GM19395 (cell line): ENCODE data around the gene FAM98C.

ENCODE experiments used
- ATAC-seq: cut with Tn5 transposase; IDR thresholded peaks from one replicate; pipeline ENCODE4 v1.9.1; 2021; ENCODE audit warnings: mild to moderate bottlenecking, moderate library complexity; ENCODE audit not compliant: unreplicated experiment

Gene FAM98C

DNA sequence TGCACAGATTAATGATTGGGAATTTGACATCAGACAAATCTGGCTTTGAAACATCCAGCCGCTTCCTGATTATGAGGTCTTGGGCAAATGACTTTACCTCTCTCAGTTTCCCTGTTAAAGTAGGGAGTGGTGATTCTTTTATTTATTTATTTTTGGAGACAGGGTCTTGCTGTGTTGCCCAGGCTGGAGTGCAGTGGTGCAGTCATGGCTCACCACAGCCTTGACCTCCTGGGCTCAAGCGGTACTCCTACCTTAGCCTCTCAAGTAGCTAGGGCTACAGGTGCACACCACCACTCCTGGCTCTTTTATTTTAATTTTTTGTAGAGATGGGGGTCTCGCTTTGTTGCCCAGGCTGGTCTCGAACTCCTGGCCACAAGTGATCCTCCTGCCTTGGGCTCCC, 25.8 kb upstream of the FAM98C start:
- no peak for ATAC-seq

DNA sequence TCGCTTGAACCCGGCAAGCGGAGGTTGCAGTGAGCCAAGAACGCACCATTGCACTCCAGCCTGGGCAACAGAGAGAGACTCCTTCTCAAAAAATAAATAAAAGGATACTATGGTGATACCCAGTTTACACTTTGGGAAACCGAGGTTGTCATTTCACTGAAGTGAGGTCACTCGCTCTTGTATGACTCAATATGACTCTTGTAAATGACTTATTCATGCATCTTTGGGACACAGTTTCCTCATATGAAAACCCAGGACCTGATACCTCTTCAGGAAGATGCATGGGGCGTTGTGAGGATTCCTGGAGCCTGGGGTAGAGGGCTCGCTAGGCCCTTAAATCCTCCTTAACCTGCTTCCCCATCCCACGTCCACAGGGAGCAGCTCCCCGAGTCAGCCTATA, 24.0 kb upstream of the FAM98C start:
- no peak for ATAC-seq

GRCh38 chr19:38381138-38381537, 21.8 kb upstream of the FAM98C start:
- ATAC-seq = no peak

DNA sequence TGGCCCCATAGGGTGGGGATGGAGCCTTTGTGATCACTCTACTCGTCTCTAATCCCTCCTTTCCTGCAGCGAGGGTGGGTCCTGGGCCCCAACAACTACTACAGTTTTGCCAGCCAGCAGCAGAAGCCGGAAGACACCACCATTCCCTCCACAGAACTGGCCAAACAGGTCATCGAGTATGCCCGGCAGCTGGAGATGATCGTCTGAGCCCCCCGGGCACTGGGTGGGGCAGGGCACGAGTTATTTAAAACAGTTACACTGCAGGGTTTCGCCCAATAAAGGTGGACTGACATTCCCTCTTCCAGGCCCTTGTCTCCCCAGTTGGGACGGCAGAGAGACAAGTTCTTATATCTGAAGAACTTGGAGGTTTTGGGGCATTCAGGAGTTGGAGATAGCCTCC, 19.7 kb upstream of the FAM98C start:
- ATAC-seq = no peak

- no peak for ATAC-seq
Measured at GRCh38 chr19:38383743-38384142, 19.1 kb upstream of the FAM98C start.

GRCh38 chr19:38384209-38385027, 18.5 kb upstream of the FAM98C start:
- no peak for ATAC-seq

DNA sequence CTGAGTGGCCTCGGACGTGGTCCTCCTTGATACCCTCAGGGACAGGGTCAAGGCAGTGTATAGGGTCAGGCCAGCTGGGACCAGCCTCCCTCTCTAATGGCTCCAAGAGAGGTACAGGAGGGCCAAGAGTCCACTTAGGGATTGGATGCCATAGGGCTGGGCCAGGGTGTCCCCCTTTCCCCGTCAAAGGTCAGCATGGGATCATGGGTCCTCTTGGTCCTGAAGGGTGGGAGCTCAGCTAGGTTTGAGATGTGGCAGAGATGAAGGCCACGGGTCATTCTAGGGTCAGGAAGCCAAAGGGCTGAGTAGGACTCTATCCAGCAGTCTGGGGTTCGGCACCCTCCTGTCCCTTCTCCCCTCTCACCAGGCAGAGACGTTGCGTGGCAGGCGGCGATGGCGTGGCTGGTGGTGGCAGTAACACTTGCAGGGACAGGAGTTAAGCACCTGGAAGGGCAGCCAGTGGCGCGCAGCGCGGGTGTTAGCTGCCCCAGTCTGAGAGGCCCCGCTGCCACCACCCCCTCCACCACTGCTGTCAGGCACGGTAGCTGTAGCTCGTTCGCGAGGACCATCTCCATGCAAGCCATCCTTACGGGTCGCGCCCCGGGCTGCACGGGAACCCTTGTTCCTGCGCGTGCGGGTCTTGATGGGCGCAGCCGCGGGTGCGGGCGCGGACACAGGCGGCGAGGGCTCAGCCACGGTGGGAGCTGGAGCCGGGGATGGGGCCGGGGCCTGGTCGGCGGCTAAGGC, 17.7 kb upstream of the FAM98C start:
- no peak for ATAC-seq

GRCh38 chr19:38385804-38386257, 17.1 kb upstream of the FAM98C start:
- no peak for ATAC-seq

- ATAC-seq = no peak
Measured at GRCh38 chr19:38386300-38386970, 16.5 kb upstream of the FAM98C start.

DNA sequence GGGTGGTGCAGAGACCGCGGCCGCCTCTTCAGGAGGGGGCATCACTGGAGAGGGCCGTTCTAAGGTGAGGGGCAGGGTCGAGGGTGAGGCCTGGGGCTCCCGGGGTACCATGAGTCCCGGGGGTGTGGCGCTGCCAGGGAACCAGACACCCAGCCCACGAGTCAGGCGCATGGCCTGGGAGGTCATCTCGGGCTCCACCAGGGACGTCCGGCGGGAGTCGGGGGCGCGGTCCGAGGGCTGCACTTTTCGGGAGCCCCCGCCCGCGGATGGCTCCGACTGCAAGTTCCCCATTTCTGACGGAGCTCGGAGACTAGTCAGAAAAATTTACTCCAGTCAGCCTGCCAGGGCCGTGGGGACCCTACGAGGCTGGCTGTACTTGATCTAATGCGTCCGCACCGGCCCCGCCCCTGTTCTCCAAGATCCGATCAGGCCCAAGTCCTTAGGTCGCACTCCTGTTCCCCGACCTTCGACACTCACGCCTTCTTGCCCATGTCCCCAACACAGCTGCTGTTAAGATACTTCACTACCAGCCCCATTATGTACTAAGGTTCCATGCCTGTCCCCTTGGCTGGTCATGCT, 15.8 kb upstream of the FAM98C start:
- ATAC-seq = no peak

DNA sequence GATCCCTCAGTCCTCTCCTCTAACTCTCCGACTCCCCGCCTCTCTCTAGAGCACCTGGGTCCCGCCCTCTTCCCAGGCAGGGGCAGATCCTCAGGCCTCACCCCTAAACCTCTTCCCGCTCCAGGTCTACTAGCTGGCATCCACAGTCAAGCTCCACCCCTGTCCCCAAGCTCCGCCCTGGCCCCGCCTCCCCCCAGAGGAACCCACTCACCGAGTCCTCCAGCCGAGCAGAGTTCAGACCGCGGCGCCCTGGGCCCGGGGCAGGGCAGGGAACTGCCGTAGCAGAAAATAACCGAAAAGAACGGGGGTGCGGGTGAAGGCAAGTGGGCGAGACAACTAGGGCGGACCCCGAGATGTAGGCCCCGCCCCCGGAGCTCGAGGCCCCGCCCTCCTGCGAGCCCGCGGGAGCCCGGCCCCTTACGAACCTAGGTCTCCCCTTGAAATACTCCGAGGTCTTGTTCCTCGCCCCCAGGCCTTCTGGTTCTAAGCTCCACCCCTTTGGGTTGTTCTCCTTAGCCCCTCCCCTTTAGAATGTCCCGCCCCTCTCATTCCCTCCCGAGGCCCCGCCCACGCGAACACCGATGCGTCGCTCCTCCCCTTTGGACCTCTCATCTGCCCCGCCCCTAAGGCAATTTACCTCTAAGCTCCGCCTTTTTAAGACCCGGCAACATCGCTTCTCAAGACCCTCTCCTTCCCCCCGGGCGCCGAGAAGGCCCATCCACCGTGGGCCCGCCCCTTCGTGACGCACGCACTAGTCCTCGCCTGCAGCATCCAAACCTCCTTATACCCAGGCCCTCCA, 15.1 kb upstream of the FAM98C start, which contains the start of gene GGN:
Gene GGN (minus strand): TSS at position 485 of the 799 bp plus-strand sequence. CDS start 773 bp downstream, outside the sequence.
- ATAC-seq = no peak

GRCh38 chr19:38388349-38389100, 14.4 kb upstream of the FAM98C start, which contains the start of gene SPRED3:
SPRED3 (plus strand) TSS chr19:38388697; CDS start chr19:38390303, 1,606 bp downstream.
- ATAC-seq = no peak

GRCh38 chr19:38389101-38389925, 13.6 kb upstream of the FAM98C start:
- no peak for ATAC-seq

DNA sequence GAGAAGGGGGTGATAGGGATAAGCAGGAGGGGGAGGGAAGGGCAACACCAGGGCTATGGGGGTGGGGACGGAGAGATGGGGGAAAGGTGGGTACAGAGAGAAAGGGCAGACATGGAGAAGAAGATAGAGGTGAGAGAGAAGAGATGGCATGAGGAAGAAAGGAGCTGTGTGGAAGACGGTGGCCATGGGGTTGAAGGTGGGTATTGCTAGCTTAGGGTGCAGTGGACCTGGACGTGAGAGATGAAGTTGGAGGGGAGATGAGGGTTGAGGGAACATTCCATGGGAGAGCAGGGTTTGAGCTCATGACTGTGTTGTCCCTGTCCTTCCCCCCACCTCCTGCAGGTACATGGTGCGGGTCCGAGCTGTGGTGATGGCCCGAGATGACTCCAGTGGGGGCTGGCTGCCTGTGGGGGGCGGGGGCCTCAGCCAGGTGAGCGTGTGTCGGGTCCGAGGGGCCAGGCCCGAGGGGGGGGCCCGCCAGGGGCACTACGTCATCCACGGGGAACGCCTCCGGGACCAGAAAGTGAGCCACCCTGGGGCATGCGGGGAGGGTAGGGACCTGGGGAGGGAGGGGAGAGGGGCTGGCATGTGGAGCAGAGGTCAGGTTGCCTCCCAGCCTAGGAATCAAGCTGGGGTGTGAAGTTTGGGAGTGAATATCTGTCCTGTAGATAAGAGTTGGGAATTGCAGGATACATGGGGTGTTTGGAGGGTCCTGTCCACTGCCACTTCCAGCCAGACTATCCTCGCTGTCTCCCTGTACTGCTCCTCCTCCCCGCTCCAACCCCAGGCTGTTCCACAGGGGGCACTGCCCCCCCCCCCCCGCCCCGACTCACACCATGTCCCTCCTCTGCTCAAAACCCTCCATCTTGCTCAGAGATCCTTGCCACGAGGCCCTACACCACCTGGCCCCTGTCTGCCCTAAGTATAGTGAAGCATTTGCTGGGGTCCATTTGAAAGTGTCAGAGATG, 12.7 kb upstream of the FAM98C start:
- no peak for ATAC-seq

DNA sequence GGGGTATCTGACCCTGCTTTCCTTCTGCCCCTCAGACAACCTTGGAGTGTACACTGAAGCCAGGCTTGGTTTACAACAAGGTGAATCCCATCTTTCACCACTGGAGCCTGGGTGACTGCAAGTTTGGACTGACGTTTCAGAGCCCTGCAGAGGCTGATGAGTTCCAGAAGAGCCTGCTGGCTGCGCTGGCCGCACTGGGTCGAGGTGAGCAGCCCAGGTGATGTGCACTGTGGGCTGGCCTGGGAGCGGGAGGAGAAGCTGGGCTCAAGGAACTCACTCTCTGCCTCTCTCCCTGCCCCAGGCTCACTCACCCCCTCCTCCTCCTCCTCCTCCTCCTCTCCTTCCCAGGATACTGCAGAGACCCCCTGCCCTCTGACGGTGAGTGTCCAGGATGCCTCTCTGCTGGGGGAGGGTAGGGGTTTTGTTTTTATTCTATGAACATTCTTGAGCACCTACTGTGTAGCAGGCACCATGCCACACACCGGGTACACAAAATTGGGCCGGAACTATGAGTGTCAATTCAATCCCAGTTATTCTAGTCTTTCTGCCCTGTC, 10.9 kb upstream of the FAM98C start:
- no peak for ATAC-seq

DNA sequence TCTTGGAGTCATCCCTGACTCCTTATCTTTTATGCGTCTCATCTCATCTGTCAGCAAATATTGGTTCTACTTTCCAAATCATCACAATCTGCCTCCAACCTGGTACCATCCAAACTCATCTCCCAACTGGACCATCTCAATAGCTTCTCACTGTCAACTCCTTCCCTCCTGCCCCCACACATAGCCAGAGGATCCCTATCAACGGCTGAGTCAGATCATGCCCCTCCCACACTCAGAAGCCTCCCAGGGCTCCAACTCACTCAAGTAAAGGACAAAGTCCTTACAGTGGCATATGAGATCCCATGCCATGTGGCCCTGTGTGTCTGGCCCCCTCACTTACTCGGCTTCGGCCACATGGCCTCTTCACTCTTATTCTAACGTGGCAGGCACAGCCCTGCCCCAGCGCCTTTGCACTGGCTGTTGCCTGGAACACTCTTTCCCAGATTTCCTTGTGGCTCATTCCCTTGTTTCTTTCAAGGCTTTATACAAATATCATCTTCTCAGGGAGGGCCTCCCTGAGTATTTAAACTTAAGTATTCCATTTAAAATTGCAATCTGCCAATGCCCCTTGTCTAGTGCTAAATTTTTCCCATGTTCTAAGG, 10.1 kb upstream of the FAM98C start:
- ATAC-seq = no peak

DNA sequence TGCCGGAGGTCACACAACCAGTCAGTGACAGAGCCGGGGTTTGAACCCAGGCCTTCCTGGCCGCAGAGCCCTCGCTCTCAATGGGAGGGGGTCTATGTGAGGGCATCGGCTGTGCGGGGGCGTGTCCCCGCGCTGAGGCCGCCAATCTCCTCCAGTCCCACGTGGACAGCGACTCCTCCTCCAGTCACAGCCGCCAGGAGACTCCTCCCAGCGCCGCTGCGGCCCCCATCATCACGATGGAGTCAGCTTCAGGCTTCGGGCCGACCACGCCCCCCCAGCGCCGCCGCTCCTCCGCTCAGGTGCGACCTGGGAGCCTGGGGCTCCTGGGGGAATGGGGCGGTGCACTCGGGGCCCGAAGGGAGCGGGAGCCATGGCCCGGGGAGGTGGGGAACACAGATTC, 8.4 kb upstream of the FAM98C start:
- ATAC-seq = no peak
